DND-41 (cell line): ENCODE measurements around the gene CTNNBL1.
A peak's percentile ranks its signal among the peaks of the same experiment; 100 is the strongest.
"Not testable (repeated sequence)": the region's sequence is repeated elsewhere in the genome, so short reads cannot be mapped to it uniquely, and the experiment has no call there.

Source experiments
- ATAC-seq: fragments of 200-7000 bp; cut with Tn5 transposase; 3 replicates; pipeline ENCODE4 v1.9.1; 2021; ENCODE audit warnings: low read depth; ENCODE audit not compliant: insufficient read depth
- DNase-seq: peaks from one replicate; pipeline ENCODE4 v3.0.0-alpha.2; 2020
- H2AFZ ChIP-seq: 2 replicates; pipeline ENCODE4 v1.6.0; 2012; ENCODE audit warnings: low read depth, low read length
- H3K27ac ChIP-seq: 2 replicates; pipeline ENCODE4 v1.5.1; 2012; ENCODE audit warnings: low read length, inconsistent platforms
- H3K27me3 ChIP-seq: fragments of 200-600 bp; sonication (generic); 2 replicates; pipeline ENCODE4 v1.6.0; 2012; ENCODE audit warnings: low read length, mild to moderate bottlenecking, inconsistent platforms; ENCODE audit not compliant: insufficient read depth, poor library complexity
- H3K36me3 ChIP-seq: 2 replicates; pipeline ENCODE4 v1.5.1; 2012; ENCODE audit warnings: low read length, inconsistent platforms; ENCODE audit not compliant: insufficient read depth
- H3K4me1 ChIP-seq: 2 replicates; pipeline ENCODE4 v1.5.1; 2012; ENCODE audit warnings: mild to moderate bottlenecking, low read length; ENCODE audit not compliant: insufficient read depth
- H3K4me2 ChIP-seq: 2 replicates; pipeline ENCODE4 v1.6.0; 2012; ENCODE audit warnings: mild to moderate bottlenecking, moderate library complexity, low read length, inconsistent platforms; ENCODE audit not compliant: insufficient read depth
- H3K4me3 ChIP-seq, 2 experiments: fragments of 200-600 bp in 1 of 2; shearing (Covaris generic) in 1 of 2; 2 replicates each; pipeline ENCODE4 v1.5.1; 2012 to 2016; ENCODE audit warnings: inconsistent platforms in 2 of 2, low read length in 2 of 2, mild to moderate bottlenecking in 2 of 2, low read depth in 1 of 2, moderate library complexity in 1 of 2
- H3K79me2 ChIP-seq: 2 replicates; pipeline ENCODE4 v1.6.0; 2012; ENCODE audit warnings: low read length, inconsistent platforms; ENCODE audit not compliant: insufficient read depth
- H3K9ac ChIP-seq: 2 replicates; pipeline ENCODE4 v1.6.0; 2012; ENCODE audit warnings: low read depth, mild to moderate bottlenecking, inconsistent platforms, low read length, moderate library complexity
- H3K9me3 ChIP-seq: 2 replicates; pipeline ENCODE4 v1.5.1; 2012; ENCODE audit warnings: low read length, moderate library complexity, mild to moderate bottlenecking, inconsistent platforms; ENCODE audit not compliant: insufficient read depth, severe bottlenecking
- H4K20me1 ChIP-seq: 2 replicates; pipeline ENCODE4 v1.6.0; 2012; ENCODE audit warnings: low read length; ENCODE audit not compliant: insufficient read depth
- CTCF ChIP-seq: IDR thresholded peaks from 2 replicates; pipeline ENCODE4 v1.5.1; 2012; ENCODE audit warnings: borderline replicate concordance, low read length, moderate library complexity, mild to moderate bottlenecking; ENCODE audit not compliant: poor library complexity, severe bottlenecking; ENCODE audit errors: extremely low read depth
- EZH2 ChIP-seq: IDR thresholded peaks from 3 replicates; pipeline ENCODE4 v1.6.1; 2012; ENCODE audit warnings: borderline replicate concordance, low read depth, mild to moderate bottlenecking, moderate library complexity, low read length, inconsistent platforms; ENCODE audit not compliant: severe bottlenecking

Gene CTNNBL1

GRCh38 chr20:37695684-37696342, 2.0 kb downstream of the CTNNBL1 start:
- Histone ChIP-seq H3K79me2 (peaks cover 66% of the 10 kb centered on the region), H4K20me1 (peaks cover 23% of the 10 kb centered on the region), H3K36me3 (peaks cover 10% of the 10 kb centered on the region), H3K9me3 (no peaks in the 10 kb centered on the region), H3K27ac (no peak overlapping the region), H3K4me3 (peak overlapping the region in 1 of 2 experiments; percentile 79; a peak in 1 of 4 replicates), H3K9ac (no peak overlapping the region), H3K4me1 (peaks cover 24% of the 10 kb centered on the region), H3K4me2 (peak overlapping the region; percentile 69), H2AFZ (no peak overlapping the region), H3K27me3 (no peaks in the 10 kb centered on the region)
- TF ChIP-seq EZH2: no peak
- TF ChIP-seq CTCF: no peak
- DNase-seq: no peak
- ATAC-seq: no peak

- H3K9ac ChIP-seq: no peak overlapping the region
- H3K9me3 ChIP-seq: no peaks in the 10 kb centered on the region
- no peak for TF ChIP-seq EZH2
- TF ChIP-seq CTCF: no peak
- H3K27ac ChIP-seq: no peak overlapping the region
- H4K20me1 ChIP-seq: peaks cover 29% of the 10 kb centered on the region
- peaks cover 24% of the 10 kb centered on the region for H3K4me1 ChIP-seq
- peaks cover 10% of the 10 kb centered on the region for H3K36me3 ChIP-seq
- H3K4me3 ChIP-seq: no peak overlapping the region
- H3K27me3 ChIP-seq: no peaks in the 10 kb centered on the region
- no peak overlapping the region for H2AFZ ChIP-seq
- H3K4me2 ChIP-seq: peak overlapping the region; percentile 18; the same call in 1 of the 2 replicates
- ATAC-seq: no peak
- peaks cover 81% of the 10 kb centered on the region for H3K79me2 ChIP-seq
- no peak for DNase-seq
Measured at GRCh38 chr20:37697314-37697713, 3.5 kb downstream of the CTNNBL1 start.

GRCh38 chr20:37699202-37699601, 5.4 kb downstream of the CTNNBL1 start:
- Histone ChIP-seq H3K9ac (no peak overlapping the region), H3K36me3 (peaks cover 10% of the 10 kb centered on the region), H3K4me3 (no peak overlapping the region), H2AFZ (no peak overlapping the region), H3K4me1 (peaks cover 18% of the 10 kb centered on the region), H4K20me1 (peaks cover 37% of the 10 kb centered on the region), H3K27ac (no peak overlapping the region), H3K79me2 (peaks cover 96% of the 10 kb centered on the region), H3K4me2 (no peak overlapping the region), H3K27me3 (no peaks in the 10 kb centered on the region), H3K9me3 (no peaks in the 10 kb centered on the region)
- DNase-seq (no peak), ATAC-seq (no peak)
- TF ChIP-seq EZH2 (no peak), CTCF (no peak)

- H3K36me3 ChIP-seq: peaks cover 10% of the 10 kb centered on the region
- H3K9ac ChIP-seq: no peak overlapping the region
- H2AFZ ChIP-seq: no peak overlapping the region
- no peaks in the 10 kb centered on the region for H3K27me3 ChIP-seq
- H3K4me3 ChIP-seq: no peak overlapping the region
- H3K27ac ChIP-seq: no peak overlapping the region
- TF ChIP-seq EZH2 (no peak), CTCF (no peak)
- H3K79me2 ChIP-seq: peaks cover 96% of the 10 kb centered on the region
- no peaks in the 10 kb centered on the region for H3K9me3 ChIP-seq
- H3K4me1 ChIP-seq: peaks cover 9% of the 10 kb centered on the region
- DNase-seq (no peak), ATAC-seq (no peak)
- no peak overlapping the region for H3K4me2 ChIP-seq
- H4K20me1 ChIP-seq: peaks cover 42% of the 10 kb centered on the region
Measured at GRCh38 chr20:37700301-37700700, 6.5 kb downstream of the CTNNBL1 start.

GRCh38 chr20:37701676-37702075, 7.8 kb downstream of the CTNNBL1 start:
- not testable (repeated sequence) for H3K27me3 ChIP-seq, H3K4me1 ChIP-seq, H2AFZ ChIP-seq, DNase-seq, H3K27ac ChIP-seq, H3K9me3 ChIP-seq, H3K4me3 ChIP-seq, H3K36me3 ChIP-seq, ATAC-seq, H3K9ac ChIP-seq, H3K4me2 ChIP-seq
- Histone ChIP-seq H3K79me2 (peaks cover 98% of the 10 kb centered on the region), H4K20me1 (peaks cover 47% of the 10 kb centered on the region)
